Occipital lobe (tissue), 2 donors: ENCODE measurements around the gene GYPA. TPM values are rescaled to one million over a fixed set of nuclear protein-coding genes. Genes with fewer than 3 reads are reported as not detected.
"Not testable (repeated sequence)": the region's sequence is repeated elsewhere in the genome, so short reads cannot be mapped to it uniquely, and the experiment has no call there.

Experiments
- DNase-seq: peaks from one replicate; lab custom pipeline; 2025; lab: John Stamatoyannopoulos, UW
- total RNA-seq: library from RNA; depleted of rRNA; stranded (reverse); fragments of >200 nt; gene quantifications from one replicate; pipeline ENCODE4 v1.2.3, GENCODE V29; 2014

The GYPA gene
- total RNA-seq, 1 donor from 2014 or later = 5.8 TPM

DNA sequence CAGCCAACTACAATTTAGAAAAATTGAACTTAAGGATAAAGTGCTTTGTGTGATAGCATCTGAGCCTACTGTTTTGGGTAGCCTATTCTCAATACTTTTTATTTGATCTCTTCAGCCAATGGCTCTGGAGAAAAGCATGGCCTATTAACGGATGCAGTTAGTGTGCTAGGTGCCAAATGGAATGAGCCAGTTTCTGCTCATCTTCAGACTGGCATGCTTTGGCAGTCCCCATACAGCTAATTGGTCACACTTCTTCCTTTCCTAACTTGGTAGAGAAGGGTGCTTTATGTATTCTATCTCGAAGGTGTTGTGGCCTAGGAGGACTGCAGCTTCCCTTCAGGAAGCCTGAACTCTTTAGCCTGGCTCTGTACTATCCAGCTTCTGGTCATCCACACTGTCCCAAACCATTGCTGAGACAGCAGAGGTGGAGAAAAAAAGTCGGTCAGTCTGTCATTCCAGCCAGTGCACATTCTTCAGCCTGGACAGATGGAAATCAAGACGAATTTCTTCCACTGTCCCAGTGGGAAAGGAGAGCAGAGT lies 11.1 kb downstream of the GYPA start:
- DNase-seq = not testable (repeated sequence)

DNA sequence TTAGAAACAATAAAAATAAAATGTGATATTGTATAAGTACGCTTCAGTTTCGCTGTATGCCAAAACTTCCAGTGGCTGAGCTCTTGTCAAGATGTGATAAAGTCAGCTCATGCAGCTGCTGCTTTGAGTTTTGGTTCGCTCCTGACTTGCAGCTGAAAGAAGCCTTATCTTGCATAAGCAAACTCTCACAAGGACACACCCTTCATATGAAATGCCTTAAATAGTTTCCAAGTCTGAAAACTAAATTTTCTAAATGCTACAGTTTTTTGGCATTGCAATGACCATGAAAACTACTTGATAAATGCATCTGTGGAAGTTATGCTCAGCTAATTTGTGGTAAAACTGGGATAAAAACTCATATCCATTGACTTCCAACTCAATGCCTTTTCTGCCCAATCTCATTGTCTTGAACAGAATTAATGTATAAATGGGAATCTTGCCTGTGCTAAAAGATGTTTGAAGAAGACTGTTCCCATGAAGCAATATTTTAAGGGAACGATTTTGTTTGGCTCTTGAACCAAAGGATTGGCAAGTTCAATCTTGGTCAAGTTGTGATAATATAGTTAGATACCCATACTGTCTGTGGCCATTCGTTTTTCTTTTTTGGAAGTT lies 11.7 kb downstream of the GYPA start:
- DNase-seq = not testable (repeated sequence)

DNA sequence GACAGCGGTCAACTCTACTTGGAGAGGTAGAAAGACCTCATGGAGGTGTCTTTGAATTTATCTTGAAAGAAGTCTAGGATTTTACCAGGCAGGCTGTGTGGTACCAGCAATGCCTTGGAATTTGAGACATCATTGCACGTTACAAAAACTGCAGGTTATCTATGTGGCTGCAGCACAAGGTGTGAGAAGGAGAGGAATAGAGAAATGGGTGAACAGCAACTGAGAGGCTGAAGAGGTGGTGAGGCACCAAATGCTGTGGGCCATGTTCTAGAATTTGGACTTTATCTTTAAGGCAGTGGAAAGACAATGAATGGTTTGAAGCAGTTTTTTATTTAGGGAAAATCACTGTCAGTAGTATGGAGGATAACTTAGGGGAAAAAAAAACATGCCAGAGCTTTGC lies 15.4 kb downstream of the GYPA start:
- DNase-seq = not testable (repeated sequence)

DNA sequence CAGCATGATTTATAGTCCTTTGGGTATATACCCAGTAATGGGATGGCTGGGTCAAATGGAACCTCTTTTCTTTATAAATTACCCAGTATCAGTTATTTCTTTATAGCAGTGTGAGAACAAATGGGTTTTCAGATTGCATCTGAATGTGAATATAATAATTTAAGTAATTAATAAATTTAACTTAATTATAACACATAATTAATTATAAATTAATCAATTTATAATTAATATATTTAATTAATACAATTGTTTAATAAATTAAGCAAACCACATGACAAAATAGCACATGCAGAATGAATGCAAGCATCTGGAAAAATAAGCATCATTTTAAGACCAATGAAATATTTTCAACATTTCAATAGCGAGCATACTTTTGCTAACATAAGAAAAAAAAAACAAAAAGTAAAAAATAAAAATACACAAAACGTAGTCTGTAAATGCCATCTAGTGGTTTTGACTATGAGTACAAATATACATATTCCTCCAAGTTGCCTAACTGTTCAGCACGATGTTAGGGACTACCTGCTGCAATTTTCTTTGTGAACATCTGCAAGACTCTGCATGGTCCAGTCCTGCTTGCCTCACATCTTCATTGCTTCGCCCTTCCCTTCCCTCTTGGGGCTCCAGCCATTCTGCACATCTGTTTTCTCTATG lies 16.4 kb downstream of the GYPA start:
- not testable (repeated sequence) for DNase-seq

DNA sequence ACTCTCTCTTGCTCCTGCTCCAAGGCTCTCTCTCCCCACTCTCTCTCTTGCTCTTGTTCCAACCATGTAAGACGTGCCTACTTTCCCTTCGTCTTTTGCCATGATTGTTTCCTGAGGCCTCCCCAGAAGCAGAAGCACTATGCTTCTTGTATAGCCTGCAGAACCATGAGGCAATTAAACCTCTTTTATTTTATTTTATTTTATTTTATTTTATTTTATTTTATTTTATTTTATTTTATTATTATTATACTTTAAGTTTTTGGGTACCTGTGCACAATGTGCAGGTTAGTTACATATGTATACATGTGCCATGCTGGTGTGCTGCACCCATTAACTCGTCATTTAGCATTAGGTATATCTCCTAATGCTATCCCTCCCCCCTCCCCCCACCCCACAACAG lies 17.2 kb downstream of the GYPA start:
- not testable (repeated sequence) for DNase-seq

DNA sequence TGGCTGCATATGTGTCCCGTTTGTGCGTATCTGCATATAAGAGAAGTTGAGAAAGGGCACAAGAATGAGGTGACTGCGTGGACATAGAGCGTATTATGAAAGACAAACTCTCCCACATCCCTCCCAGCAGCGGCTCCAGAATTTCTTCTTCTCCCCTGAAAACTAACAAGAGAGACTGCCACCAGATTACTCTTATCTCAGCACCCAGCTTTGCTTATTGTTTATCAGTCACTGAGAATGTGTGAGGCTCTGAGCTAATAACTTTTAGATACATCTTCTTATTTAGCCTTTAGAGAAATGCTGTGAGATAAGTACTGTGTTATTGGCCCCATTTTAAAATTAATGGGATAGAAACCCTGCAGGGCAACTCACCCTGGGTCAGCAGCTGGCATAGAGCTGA lies 20.8 kb downstream of the GYPA start:
- DNase-seq = not testable (repeated sequence)

DNA sequence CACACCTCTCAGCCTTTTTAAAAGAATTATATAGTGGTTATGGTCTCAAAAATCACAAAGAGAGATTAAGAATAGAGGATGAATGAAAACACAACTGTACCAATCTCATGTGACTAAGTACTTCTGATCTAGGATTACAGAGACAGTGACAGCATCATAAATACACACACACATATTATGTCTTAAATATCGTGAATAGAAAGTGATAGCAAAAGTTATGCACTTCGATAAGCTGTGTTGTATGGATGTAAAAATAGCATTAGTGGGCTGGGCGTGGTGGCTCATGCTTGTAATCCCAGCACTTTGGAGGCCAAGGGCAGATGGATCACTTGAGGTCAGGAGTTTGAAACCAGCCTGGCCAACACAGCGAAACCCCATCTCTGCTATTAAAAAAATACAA lies 25.0 kb downstream of the GYPA start:
- no peak for DNase-seq

DNA sequence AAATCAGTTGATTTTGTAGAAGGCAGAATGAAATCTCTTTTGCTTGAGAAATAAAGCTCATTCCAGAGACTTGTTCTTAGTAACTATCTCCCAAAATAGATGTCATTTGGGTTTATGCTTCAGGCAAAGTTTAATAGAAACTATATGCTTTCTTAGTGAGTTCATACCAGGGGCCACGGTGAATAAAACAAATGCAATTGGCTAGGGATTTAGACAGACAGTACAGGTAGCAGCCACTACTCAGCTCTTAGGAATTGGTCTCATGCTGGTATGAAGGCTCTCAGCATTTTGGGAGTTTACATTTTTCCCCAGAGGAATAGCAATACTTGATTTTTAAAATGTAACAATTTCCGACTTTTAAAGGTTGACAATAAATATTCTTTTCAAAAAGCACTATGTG lies 27.0 kb downstream of the GYPA start:
- DNase-seq = no peak

DNA sequence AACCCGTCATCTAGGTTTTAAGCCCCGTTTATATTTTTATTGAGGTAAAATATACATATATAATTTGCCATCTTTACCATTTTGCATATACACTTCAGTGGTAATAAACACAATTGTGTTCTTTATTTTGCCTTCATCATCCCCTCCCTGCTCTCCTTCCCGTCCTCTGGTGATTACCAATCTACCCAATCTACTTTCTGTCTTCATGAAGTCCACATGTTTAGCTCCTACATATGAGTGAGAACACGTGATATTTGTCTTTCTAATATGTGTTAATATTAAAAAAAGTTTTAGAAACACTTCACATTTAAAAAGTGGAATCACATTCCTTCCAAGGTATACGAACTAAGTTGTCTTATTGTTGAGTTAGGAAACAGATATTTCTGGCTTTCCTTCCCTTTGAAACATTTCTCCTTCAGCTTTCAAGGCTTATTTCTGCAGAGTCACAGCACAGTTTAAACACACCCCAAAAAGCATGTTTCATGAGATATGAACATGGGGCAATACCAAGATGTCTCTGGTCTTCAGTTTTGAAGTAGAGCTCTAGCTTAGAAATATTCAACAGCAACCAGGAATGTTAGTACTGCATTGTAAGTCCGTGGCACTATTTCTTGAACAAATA lies 35.9 kb downstream of the GYPA start:
- no peak for DNase-seq

DNA sequence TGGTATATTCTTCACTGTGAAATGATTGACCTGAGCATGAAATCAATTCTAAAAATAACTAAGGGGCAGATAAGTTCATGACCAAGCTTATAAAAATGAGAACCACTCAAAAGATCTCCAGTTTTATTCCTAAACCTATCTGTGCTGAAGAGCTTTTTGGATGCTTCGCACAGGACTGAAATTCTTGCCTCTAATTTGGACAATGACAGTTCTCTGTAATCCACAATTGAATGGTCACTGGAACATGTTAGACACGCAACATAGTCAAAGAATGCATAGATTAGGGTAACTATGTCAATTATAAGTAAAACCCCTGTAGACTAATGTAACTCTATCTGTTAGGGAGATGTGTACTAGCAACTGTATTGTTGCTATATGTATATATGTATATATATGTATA lies 42.7 kb downstream of the GYPA start:
- not testable (repeated sequence) for DNase-seq

DNA sequence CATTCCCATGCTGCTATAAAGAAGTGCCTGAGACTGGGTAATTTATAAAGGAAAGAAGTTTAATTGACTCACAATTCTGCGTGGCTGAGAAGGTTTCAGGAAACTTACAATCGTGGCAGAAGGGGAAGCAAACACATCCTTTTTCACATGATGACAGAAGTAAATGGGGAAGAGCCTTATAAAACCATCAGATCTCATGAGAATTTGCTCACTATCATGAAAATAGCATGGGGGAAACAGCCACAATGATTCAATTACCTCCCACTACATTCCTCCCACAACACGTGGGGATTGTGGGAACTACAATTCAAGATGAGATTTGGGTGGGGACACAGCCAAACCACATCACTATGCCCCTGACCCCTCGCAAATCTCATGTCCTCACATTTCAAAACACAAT lies 46.5 kb downstream of the GYPA start:
- not testable (repeated sequence) for DNase-seq

DNA sequence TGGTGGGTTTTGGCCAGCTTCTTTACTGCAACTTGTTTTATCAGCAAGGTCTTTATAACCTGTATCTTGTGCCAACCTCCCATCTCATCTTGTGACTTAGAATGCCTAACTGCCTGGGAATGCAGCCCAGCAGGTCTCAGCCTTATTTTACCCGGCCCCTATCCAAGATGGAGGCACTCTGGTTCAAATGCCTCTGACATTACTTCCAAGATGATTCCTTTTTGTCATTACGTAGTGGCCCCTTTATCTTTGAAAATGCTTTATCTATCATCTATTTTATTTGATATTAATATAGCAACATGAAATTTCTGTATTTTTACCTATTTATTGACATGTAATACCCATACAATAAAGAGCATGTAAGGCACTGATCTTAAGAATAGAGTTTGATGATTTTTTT lies 49.3 kb downstream of the GYPA start:
- DNase-seq = not testable (repeated sequence)

DNA sequence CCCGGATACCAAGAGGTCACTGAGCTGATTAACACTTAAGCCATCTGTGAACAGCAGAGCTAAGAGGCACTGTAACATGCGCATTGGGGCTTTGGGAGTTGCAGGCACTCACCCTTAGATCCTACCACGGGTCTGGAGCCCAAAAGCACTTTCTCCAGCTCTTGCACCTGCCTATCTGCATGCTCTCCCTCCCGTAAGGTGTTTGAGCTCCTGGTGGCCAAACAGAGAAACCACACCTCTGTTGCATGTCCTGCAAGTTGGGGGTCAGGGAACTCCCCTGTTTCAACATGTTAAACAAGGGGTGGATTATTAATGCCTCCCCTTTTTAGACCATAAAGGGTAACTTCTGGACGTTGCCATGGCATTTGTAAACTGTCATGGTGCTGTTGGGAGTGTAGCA lies 49.8 kb downstream of the GYPA start:
- DNase-seq = no peak

DNA sequence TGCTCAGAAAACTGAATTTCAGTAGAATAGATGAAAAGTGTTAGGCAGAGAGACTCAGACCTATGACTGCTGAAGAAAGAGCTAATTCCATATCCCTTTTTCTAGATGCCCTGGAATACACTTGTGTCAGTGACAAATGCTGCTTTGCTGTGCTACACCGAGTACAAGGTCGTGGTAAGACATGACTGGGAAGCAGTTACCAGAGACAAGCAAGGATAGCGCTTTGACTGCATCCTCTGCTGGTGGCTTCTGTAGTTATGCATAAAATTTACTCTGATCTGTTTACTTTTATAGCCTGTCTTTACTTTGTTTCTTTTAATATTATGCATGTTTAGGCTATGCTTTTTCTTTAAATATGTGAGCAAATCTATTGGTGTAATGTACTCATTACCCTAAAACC lies 58.5 kb downstream of the GYPA start:
- not testable (repeated sequence) for DNase-seq

DNA sequence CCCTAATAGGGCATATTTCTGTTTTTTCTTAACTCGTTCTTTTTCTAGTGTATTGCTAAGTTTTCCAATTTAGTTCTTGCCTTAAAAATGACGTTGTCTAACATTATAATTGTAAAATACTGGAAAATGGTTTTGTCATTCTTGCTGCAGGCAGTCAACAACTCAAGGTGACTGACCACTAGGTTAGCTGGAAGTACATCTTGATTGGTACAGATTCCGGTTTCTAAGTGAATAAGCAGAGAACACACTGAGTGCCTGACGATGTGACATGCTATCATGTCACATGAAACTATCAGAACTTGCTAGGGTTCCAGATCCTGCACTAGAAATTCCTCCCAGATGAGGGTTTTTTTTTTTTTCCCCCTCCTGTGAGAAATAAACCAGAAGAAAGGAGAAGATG lies 60.4 kb downstream of the GYPA start:
- not testable (repeated sequence) for DNase-seq

DNA sequence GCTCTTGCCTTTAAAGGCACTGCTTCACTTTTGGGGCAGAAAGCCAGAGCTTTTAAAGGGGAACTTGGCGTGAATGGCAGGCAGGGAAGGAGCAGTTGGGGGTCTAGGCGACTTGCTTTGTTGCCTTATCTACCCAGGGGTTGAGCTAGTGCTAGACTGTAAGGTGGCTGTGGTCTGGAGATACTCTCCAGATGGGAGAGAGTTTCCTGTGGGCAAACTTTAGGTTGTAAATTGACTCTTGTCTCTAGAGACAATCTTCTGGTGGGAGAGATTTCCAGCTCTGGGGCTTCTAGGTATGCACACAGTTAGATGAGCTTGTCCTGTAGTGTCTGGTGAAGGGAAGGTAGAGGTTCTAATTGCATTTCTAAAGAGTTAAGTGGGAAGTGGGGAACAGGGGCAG lies 61.8 kb downstream of the GYPA start:
- not testable (repeated sequence) for DNase-seq

DNA sequence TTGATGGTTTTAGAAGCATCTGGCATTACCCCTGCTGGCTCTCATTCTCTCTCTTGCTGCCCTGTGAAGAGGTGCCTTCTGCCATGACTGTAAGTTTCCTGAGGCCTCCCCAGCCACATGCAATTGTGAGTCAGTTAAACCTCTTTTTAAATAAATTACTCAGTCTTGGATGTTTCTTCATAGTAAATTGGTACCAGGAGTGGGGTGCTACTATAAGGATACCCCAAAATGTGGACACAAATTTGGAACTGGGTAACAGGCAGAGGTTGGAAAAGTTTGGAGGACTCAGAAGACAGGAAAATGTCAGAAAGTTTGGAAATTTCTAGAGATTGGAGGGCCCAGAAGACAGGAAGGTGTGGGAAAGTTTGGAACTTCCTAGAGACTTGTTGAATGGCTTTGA lies 79.0 kb downstream of the GYPA start:
- not testable (repeated sequence) for DNase-seq

DNA sequence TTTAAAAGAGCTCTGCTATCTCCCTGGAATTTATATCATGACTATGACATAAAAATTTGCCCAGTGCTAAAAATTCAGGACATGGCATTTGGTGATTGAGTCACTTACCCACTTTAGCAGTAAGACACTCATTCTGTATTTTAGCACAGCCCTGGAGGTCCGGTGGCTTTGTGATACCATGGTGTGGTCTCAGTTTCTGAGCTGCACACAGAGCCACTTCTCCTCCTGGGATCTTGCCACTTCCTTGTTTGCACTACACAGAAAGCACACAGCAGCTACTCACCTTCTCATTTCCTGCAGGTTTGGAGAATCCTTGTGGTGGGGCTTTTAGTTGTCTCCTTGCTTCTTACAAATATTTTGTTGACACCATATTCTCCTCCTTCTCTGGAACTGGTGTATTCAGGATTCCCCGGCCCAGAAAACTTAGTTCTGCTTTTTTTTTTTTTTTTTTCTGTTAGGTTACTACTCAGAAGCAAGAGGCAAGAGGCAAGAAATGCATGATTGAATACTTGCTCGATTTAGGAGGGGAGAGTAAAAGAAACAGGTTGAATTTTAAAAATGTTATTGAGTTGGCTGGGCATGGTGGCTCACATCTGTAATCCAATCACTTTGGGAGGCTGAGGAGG lies 80.2 kb downstream of the GYPA start:
- DNase-seq = not testable (repeated sequence)
